ENCODE measurements around the gene USP17L15.
"Not testable (repeated sequence)": the region's sequence is repeated elsewhere in the genome, so short reads cannot be mapped to it uniquely, and the experiment has no call there.

The USP17L15 gene

DNA sequence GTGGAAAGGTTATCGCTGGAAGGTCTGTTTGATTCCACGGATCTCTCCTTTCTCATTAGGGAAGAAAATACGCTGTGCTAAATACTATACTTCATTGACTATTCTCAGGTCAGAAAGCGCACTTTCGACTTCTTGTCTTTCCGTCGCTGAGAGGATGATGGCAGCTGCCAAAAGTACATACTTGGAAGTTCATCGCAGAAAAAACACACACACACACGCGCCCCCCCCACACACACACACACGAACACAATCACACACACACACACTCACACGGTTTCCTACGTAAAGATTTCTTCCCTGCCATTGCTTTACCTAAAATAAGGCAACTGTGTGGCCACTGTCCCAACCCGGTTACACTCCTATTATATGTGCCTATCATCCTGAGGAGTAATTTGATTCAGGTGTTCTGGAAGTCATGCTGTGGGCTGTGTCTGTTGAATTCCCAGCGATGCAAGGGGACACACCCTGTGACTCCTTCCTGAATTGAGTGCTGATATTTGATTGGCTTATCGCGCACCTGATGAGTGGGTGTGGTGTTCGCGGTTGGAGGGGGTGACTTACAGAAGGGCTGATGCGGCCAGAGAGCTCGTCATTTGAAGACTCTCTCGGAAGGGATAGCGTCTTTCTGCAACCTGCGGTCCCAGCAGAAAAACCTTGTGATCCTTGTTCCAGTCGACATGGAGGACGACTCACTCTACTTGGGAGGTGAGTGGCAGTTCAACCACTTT lies 13.9 kb downstream of the USP17L15 start, which contains the start of gene USP17L18:
Gene USP17L18, plus strand, starts transcription at position 678 of the 728 bp plus-strand sequence. Its CDS starts 0 bp downstream, at position 678.
- TF ChIP-seq, protein P1, sequence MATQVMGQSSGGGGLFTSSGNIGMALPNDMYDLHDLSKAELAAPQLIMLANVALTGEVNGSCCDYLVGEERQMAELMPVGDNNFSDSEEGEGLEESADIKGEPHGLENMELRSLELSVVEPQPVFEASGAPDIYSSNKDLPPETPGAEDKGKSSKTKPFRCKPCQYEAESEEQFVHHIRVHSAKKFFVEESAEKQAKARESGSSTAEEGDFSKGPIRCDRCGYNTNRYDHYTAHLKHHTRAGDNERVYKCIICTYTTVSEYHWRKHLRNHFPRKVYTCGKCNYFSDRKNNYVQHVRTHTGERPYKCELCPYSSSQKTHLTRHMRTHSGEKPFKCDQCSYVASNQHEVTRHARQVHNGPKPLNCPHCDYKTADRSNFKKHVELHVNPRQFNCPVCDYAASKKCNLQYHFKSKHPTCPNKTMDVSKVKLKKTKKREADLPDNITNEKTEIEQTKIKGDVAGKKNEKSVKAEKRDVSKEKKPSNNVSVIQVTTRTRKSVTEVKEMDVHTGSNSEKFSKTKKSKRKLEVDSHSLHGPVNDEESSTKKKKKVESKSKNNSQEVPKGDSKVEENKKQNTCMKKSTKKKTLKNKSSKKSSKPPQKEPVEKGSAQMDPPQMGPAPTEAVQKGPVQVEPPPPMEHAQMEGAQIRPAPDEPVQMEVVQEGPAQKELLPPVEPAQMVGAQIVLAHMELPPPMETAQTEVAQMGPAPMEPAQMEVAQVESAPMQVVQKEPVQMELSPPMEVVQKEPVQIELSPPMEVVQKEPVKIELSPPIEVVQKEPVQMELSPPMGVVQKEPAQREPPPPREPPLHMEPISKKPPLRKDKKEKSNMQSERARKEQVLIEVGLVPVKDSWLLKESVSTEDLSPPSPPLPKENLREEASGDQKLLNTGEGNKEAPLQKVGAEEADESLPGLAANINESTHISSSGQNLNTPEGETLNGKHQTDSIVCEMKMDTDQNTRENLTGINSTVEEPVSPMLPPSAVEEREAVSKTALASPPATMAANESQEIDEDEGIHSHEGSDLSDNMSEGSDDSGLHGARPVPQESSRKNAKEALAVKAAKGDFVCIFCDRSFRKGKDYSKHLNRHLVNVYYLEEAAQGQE (IDR thresholded peaks at IDR 0.05; ENCODE audit: insufficient read depth in 1 of 2, low read depth in 2 of 2, low read length in 2 of 2) = not testable (repeated sequence)
- not testable (repeated sequence) for TF ChIP-seq TAF1 (IDR thresholded peaks at IDR 0.05; ENCODE audit: borderline replicate concordance, insufficient read depth, low read length); POLR2AphosphoS5 (IDR thresholded peaks at IDR 0.05; ENCODE audit: low read depth, low read length)

DNA sequence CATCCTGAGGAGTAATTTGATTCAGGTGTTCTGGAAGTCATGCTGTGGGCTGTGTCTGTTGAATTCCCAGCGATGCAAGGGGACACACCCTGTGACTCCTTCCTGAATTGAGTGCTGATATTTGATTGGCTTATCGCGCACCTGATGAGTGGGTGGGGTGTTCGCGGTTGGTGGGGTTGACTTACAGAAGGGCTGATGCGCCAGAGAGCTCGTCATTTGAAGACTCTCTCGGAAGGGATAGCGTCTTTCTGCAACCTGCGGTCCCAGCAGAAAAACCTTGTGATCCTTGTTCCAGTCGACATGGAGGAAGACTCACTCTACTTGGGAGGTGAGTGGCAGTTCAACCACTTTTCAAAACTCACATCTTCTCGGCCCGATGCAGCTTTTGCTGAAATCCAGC lies 18.9 kb downstream of the USP17L15 start, which contains the start of gene USP17L19:
Gene USP17L19, plus strand, starts transcription at position 301 of the 400 bp plus-strand sequence. Its CDS starts 0 bp downstream, at position 301.
- TF ChIP-seq, protein P1 (IDR thresholded peaks at IDR 0.05; ENCODE audit: insufficient read depth in 1 of 2, low read depth in 2 of 2, low read length in 2 of 2) = not testable (repeated sequence)
- not testable (repeated sequence) for TF ChIP-seq SIN3A (IDR thresholded peaks at IDR 0.05; ENCODE audit: borderline replicate concordance, insufficient read depth, low read length); FOXP2 (optimal IDR thresholded peaks at IDR 0.05; ENCODE audit: borderline replicate concordance, extremely low read depth, extremely low read length, insufficient read depth)

DNA sequence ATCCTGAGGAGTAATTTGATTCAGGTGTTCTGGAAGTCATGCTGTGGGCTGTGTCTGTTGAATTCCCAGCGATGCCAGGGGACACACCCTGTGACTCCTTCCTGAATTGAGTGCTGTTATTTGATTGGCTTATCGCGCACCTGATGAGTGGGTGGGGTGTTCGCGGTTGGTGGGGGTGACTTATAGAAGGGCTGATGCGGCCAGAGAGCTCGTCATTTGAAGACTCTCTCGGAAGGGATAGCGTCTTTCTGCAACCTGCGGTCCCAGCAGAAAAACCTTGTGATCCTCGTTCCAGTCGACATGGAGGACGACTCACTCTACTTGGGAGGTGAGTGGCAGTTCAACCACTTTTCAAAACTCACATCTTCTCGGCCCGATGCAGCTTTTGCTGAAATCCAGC lies 23.6 kb downstream of the USP17L15 start, which contains the start of gene USP17L20:
Gene USP17L20, plus strand, starts transcription at position 301 of the 400 bp plus-strand sequence. Its CDS starts 0 bp downstream, at position 301.
- not testable (repeated sequence) for TF ChIP-seq SIN3A (IDR thresholded peaks at IDR 0.05; ENCODE audit: borderline replicate concordance, insufficient read depth, low read length); POLR2AphosphoS5 (IDR thresholded peaks at IDR 0.05; ENCODE audit: low read depth, low read length)
- TF ChIP-seq, protein P1 (IDR thresholded peaks at IDR 0.05; ENCODE audit: insufficient read depth in 1 of 2, low read depth in 2 of 2, low read length in 2 of 2) = not testable (repeated sequence)

DNA sequence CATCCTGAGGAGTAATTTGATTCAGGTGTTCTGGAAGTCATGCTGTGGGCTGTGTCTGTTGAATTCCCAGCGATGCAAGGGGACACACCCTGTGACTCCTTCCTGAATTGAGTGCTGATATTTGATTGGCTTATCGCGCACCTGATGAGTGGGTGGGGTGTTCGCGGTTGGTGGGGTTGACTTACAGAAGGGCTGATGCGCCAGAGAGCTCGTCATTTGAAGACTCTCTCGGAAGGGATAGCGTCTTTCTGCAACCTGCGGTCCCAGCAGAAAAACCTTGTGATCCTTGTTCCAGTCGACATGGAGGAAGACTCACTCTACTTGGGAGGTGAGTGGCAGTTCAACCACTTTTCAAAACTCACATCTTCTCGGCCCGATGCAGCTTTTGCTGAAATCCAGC lies 28.4 kb downstream of the USP17L15 start, which contains the start of gene USP17L21:
Gene USP17L21, plus strand, starts transcription at position 301 of the 400 bp plus-strand sequence. Its CDS starts 0 bp downstream, at position 301.
- TF ChIP-seq, protein P1 (IDR thresholded peaks at IDR 0.05; ENCODE audit: insufficient read depth in 1 of 2, low read depth in 2 of 2, low read length in 2 of 2) = not testable (repeated sequence)
- TF ChIP-seq TAF1, SIN3A (IDR thresholded peaks at IDR 0.05; ENCODE audit: borderline replicate concordance, insufficient read depth, low read length): not testable (repeated sequence)

Measured in PFSK-1 (cell line).